SK-N-MC (cell line): ENCODE results near the gene PRPH.

Experiments used
- EZH2 ChIP-seq: fragments of 200-600 bp; sonication (generic); IDR thresholded peaks from one replicate; pipeline ENCODE4 v1.6.1; 2017; ENCODE audit warnings: antibody characterized with exemption
- FOXP2 ChIP-seq: optimal IDR thresholded peaks from 2 replicates; pipeline ENCODE3; 2011; ENCODE audit warnings: mild to moderate bottlenecking, moderate library complexity; ENCODE audit not compliant: insufficient read depth; ENCODE audit errors: extremely low read length, control extremely low read depth
- POLR2AphosphoS5 ChIP-seq: IDR thresholded peaks from 2 replicates; pipeline ENCODE4 v1.6.1; 2012; ENCODE audit warnings: mild to moderate bottlenecking, low read depth, low read length, borderline replicate concordance

DNA sequence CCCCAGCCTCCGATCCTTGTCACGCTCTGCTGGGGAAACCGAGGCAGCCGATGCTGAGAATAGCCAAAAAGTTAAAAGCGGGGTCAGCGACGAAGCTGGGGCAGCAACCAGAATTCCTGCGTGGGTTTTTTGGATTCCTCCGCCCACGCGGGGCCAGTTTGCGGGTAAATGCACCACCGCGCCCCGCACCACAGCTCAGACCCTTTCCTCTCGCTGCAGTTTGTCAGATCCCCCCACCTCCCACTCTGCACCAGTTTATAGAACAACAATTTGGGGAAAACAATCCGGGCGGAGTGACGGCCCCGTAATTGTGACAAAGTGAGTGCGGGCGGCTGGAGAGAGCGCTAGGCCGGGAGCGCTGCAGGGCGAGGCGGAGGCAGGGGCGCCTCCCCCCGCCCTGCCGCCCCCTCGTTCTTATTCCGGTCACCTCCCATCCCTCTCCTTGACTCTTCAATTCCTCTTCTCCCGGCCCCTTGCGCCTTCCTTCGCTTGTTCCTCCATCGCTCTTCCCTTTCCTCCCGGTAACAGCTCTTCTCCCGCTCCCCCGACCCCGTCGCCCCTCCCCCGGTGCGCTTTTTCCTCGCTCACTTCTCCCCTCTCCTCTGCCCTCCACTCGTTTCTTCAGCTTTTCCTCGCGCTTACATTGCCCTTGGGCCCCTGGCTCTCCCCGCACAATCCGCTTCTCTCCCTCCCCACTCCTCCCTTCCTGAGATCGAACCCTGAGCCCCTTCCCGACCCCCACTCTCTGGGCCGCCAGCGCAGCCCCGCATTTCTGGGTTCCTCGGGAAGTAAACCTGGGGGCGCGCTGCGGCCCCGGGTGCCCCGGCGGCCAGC is 51.1 kb downstream of the PRPH start:
- TF ChIP-seq POLR2AphosphoS5 (no peak), EZH2 (no peak), FOXP2 (no peak)
